B cell (primary cell): ENCODE results near the gene USP37.

ENCODE experiments used
- EZH2 ChIP-seq: IDR thresholded peaks from 2 replicates; pipeline ENCODE4 v1.6.1; 2012; ENCODE audit warnings: borderline replicate concordance, low read depth, mild to moderate bottlenecking, moderate library complexity, low read length; ENCODE audit not compliant: insufficient read depth, poor library complexity, severe bottlenecking
- TF ChIP-seq, protein P1 (sequence below): fragments of 200-600 bp; IDR thresholded peaks from one replicate; pipeline ENCODE4 v1.8.0; 2022; ENCODE audit warnings: antibody characterized with exemption, mild to moderate bottlenecking

DNA sequence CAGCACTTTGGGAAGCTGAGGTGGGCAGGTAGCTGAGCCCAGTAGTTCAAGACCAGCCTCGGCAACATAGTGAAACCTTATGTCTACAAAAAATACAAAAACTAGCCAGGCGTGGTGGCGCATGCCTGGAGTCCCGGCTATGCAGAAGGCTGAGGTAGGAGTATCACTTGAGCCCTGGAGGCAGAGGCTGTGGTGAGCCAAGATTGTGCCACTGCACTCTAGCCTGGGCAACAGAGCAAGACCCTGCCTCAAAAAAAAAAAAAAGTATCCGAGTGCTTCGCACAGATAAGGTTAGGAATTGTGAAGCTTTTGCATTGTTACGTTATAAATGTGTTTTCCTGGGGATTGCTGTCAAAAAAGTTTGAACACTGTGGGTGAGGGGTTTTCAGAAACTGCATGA lies 164.3 kb downstream of the USP37 start:
- no peak for TF ChIP-seq EZH2
- TF ChIP-seq, protein P1, sequence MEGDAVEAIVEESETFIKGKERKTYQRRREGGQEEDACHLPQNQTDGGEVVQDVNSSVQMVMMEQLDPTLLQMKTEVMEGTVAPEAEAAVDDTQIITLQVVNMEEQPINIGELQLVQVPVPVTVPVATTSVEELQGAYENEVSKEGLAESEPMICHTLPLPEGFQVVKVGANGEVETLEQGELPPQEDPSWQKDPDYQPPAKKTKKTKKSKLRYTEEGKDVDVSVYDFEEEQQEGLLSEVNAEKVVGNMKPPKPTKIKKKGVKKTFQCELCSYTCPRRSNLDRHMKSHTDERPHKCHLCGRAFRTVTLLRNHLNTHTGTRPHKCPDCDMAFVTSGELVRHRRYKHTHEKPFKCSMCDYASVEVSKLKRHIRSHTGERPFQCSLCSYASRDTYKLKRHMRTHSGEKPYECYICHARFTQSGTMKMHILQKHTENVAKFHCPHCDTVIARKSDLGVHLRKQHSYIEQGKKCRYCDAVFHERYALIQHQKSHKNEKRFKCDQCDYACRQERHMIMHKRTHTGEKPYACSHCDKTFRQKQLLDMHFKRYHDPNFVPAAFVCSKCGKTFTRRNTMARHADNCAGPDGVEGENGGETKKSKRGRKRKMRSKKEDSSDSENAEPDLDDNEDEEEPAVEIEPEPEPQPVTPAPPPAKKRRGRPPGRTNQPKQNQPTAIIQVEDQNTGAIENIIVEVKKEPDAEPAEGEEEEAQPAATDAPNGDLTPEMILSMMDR, result no peak
